Measurements from ENCODE around the gene SPRY4.
"Not testable (repeated sequence)": the region's sequence is repeated elsewhere in the genome, so short reads cannot be mapped to it uniquely, and the experiment has no call there.

SPRY4 gene

DNA sequence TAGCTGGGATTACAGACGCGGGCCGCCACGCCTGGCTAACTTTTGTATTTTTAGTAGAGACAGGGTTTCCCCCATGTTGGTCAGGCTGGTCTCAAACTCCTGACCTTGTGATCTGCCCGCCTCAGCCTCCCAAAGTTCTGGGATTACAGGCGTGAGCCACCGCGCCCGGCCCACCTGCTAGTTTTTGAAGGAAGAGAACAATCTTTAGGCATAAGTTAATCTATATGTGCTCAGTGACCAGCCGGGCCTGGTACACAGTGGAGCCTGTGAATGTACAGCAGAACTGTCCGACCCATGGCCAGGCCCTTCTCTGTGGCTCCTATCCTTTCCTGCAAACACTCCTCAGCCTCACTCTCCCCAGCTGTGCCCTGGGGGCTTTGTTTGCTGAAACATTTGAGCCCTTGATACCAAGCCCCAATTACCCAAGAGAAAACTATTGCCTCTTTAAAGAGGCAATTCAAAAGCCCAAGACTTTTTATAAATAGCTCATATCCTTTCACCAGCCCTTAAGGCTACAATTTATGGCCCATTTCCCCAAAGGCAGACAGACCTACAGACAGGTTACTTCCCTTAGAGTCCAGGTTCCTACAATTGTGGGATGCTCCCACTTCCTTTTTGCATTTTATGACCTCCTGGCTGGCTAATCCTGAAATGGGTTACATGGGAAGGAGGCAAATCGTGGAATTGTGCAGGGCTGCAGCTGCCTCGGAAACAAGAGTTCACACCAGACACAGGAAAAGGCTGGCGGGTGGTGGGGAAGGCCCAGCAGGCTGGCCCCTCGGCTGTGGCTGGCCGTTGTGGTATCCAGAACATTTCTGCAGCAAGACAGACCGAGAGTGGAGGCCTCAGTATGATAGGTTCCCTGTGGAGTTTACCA lies 37.5 kb downstream of the SPRY4 start:
- no peak for DNase-seq
- TF ChIP-seq GATA1 (IDR thresholded peaks at IDR 0.05; ENCODE audit: low read depth, low read length) = no peak
- TF ChIP-seq POLR2A (IDR thresholded peaks at IDR 0.05; ENCODE audit: low read length) = no peak

DNA sequence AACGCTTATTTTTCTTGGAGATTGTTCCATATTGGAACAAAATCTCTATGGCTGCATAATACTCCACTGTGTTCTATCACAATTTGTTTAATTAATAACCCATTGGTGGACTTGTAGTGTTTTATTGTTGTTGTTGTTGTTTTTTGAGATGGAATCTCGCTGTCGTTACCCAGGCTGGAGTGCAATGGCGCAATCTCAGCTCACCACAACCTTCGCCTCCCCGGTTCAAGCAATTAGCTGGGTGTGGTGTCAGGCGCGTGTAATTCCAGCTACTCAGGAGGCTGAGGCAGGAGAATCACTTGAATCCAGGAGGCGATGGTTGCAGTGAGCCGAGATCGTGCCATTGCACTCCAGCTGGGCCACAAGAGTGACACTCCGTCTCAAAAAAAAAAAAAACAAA lies 38.7 kb downstream of the SPRY4 start:
- TF ChIP-seq GATA1 (IDR thresholded peaks at IDR 0.05; ENCODE audit: low read depth, low read length) (no peak), POLR2A (IDR thresholded peaks at IDR 0.05; ENCODE audit: low read length) (no peak)
- DNase-seq = no peak

DNA sequence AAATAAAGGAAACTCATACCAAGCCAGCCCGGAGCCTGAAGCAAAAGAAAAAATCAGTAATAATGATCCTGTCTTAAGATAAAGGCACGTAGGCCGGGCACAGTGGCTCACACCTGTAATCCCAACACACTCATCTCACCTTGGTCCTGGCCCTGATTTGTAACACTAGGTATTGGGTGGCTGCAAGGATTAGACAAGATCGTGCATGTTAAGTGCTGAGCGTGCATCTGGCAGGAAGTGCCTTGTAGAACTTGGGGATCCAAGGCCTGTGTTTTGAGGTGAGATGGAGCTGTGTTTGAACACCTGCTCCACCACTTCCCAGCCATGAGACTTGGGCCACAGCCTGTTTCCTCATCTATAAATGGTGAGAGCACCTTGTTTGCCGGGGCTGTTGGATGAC lies 41.5 kb downstream of the SPRY4 start:
- TF ChIP-seq POLR2A (IDR thresholded peaks at IDR 0.05; ENCODE audit: low read length) = no peak
- no peak for TF ChIP-seq GATA1 (IDR thresholded peaks at IDR 0.05; ENCODE audit: low read depth, low read length)
- DNase-seq = no peak

DNA sequence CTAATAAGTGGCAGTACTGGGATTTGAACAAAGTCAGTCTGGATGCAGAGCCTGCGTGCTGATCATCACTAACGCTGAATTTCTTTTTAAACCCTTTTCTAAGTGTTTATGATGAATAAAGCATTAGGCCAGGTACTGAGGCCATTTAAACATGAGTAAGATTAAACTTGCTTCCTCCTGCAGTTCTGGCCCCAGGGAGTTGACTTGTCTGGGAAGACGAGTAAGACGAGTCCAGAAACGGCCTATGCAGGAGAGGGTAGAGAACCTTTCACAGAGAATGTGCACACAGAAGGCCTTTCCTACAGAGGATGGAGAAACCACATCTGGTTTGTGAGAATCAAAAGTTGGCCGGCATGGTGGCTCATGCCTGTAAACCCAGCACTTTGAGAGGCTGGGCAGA lies 42.9 kb downstream of the SPRY4 start:
- DNase-seq = no peak
- TF ChIP-seq GATA1 (IDR thresholded peaks at IDR 0.05; ENCODE audit: low read depth, low read length) (no peak), POLR2A (IDR thresholded peaks at IDR 0.05; ENCODE audit: low read length) (no peak)

DNA sequence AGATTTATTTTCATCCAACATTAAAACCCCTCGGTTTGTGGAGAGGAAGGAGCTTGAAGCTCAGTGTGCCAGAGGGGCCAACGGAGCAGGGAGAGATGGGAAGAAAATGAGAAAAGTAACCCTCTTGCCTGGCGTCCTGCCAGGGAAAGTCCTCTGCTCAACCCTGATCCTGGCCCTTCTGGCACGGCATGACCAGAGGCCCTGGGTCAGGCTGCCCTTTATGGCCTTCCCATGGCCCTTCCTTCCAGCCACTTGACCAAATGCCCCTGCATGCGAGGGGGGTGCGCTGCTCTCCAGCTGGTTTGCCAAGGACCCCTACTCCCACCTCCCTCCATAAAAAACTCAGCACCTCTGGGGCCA lies 43.8 kb downstream of the SPRY4 start:
- no peak for DNase-seq
- no peak for TF ChIP-seq GATA1 (IDR thresholded peaks at IDR 0.05; ENCODE audit: low read depth, low read length)
- TF ChIP-seq POLR2A (IDR thresholded peaks at IDR 0.05; ENCODE audit: low read length) = no peak

DNA sequence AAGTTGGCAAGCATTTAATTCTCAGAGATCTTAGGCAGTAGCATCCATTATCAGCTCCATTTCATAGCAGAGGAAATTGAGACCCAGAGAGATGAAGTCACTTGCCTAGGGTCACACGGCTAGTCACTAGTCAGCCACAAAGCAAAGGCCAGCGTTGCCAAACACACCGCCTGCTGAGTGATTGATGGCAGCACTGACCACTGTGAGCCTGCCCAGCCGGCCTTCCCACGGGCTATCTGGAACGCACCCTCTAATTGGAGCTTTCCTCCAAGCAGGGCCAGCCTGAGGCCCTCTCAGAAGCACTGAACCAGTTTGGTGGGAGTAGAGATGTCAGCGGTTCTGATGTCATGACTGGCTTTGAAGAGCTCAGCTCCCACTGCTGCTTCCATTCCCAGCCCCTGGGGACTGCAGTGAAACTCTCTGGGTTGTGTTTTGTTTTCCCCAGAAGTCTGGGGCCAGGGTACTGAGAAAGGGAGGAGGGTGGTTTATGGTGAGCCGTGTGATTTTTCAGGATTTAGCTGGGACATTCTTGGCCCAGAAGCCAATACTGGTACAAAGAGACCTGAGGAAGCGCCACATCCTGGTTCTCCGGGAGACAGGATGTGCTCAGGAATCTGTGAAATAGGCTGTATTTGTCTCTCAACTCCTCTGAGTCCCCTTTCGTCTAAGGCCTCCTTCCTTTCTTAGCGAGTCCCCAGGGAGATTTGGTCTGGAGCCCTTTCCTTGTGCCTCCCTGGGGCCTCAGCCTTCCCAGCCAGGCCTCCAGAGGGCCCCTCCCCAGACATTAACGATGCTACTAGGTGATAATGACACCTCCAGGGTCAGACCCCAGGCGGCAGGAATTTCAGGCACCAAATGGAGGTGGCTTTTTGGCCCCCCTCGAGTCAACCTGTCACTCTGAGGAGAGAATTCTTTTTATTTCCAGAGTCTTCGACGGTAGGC lies 44.5 kb downstream of the SPRY4 start:
- DNase-seq = no peak
- TF ChIP-seq GATA1 (IDR thresholded peaks at IDR 0.05; ENCODE audit: low read depth, low read length) (no peak), POLR2A (IDR thresholded peaks at IDR 0.05; ENCODE audit: low read length) (no peak)

DNA sequence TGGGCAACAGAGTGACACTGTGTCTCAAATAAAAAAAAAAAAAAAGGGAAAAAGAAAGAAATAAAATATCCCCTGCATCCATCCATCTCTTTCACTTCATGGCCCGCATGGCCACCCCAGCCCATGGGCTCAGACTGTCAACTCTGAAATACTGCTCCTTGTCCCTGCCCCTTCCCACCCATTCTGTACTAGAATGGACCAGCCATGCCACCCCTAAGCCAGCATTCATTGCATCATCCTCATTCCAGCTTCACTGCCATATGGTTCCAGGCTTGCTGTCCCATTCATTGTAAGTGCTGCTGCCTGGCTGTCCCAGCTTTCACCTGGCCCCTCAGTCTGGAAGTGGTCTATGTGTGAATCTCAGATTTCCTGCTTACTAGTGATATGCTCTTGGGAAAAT lies 46.2 kb downstream of the SPRY4 start:
- TF ChIP-seq POLR2A (IDR thresholded peaks at IDR 0.05; ENCODE audit: low read length) = no peak
- no peak for TF ChIP-seq GATA1 (IDR thresholded peaks at IDR 0.05; ENCODE audit: low read depth, low read length)
- no peak for DNase-seq

DNA sequence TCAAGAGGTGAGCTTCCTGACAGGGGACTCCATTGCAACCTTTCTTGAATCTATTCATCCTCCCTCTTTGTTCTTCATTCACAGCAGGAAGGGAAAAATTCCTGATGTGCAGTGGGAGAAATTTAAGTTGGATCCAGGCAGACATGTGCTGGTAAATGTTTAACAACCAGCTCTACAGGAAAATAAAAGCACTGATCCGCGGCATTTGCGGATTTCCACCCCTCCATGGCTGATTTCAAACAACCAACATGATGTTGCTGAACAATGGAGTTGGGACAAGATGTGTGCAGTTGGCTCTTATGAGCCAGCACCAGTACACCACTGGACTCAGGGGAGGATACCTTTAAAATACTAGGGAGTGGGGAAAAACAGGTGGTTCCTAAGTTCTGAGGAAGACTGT lies 47.0 kb downstream of the SPRY4 start:
- no peak for DNase-seq
- no peak for TF ChIP-seq GATA1 (IDR thresholded peaks at IDR 0.05; ENCODE audit: low read depth, low read length)
- TF ChIP-seq POLR2A (IDR thresholded peaks at IDR 0.05; ENCODE audit: low read length) = no peak

DNA sequence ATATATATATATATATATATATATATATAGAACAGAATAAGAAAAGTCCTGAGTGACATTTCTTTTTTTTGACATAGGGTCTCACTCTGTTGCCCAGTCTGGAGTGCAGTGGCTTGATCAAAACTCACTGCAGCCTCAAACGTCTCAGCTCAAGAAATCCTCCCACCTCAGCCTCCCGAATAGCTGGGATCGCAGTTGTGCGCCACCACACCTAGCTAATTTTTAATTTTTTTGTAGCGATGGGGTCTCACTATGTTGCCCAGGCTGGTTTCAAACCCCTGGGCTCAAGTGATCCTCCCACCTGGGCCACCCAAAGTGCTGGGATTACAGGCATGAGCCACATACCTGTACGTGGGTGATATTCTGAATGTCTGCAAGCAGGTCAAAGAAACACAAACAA lies 48.3 kb downstream of the SPRY4 start:
- DNase-seq = no peak
- no peak for TF ChIP-seq GATA1 (IDR thresholded peaks at IDR 0.05; ENCODE audit: low read depth, low read length)
- no peak for TF ChIP-seq POLR2A (IDR thresholded peaks at IDR 0.05; ENCODE audit: low read length)

DNA sequence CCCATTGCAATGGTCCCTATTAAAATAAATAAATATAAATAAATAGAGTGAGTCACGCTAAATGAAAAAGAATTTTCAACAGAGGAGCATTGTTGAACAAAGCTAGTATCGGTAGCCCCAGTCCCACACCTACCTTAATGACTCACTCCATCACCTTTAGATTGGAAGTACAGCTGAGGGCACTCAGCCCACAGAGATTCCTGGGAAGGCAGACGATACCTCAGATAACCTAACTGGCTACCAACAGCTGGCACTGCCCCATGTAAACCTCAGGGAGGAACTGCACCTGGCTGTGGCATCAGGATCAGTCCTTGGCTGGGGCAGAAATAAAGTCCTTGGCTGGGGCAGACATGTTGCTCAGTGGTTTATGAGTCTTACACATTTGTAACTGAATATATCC lies 49.3 kb downstream of the SPRY4 start:
- TF ChIP-seq POLR2A (IDR thresholded peaks at IDR 0.05; ENCODE audit: low read length) (no peak), GATA1 (IDR thresholded peaks at IDR 0.05; ENCODE audit: low read depth, low read length) (no peak)

DNA sequence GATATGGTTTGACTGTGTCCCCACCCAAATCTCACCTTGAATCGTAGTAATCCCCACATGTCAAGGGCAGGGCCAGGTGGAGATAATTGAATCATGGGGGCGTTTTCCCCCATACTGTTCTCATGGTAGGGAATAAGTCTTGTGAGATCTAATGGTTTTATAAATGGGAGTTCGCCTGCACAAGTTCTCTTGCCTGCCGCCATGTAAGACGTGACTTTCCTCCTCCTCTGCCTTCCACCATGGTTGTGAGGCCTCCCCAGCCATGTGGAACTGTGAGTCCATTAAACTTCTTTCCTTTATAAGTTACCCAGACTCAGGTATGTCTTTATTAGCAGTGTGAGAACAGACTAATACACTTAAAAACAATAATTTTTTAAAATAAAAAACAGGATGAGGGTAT lies 52.2 kb downstream of the SPRY4 start:
- DNase-seq = not testable (repeated sequence)

More for the DNA sequence above, 49.3 kb downstream of the SPRY4 start:
- no peak for DNase-seq

DNA sequence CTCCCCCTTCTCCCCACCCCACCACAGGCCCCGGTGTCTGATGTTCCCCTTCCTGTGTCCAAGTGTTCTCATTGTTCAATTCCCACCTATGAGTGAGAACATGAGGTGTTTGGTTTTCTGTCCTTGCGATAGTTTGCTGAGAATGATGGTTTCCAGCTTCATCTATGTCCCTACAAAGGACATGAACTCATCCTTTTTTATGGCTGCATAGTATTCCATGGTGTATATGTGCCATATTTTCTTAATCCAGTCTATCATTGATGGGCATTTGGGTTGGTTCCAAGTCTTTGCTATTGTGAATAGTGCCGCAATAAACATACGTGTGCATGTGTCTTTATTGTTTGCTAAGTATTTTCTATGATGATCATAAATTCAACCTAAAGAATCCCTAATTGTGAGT lies 60.7 kb downstream of the SPRY4 start:
- not testable (repeated sequence) for DNase-seq

DNA sequence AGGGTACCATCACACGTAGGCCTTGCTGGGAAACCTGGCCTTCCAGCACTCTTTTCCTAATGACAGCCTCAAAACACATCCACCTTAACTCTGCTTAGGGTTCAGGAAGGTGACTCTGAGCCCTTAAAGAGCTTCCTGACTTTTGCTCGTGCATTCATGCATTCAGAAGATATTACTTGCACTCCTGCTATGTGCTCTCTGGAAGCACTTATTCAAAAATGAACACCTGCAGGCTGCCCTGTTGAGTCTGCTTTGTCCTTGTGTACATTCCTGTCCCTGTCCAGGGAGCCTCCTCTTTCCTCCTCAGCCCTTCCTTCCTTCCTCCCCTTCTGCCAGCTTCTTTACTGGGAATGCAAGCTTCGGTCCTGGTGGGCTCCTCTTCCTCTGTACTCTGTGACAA lies 61.5 kb downstream of the SPRY4 start:
- DNase-seq = no peak
- TF ChIP-seq GATA1 (IDR thresholded peaks at IDR 0.05; ENCODE audit: low read depth, low read length) (no peak), POLR2A (IDR thresholded peaks at IDR 0.05; ENCODE audit: low read length) (no peak)

DNA sequence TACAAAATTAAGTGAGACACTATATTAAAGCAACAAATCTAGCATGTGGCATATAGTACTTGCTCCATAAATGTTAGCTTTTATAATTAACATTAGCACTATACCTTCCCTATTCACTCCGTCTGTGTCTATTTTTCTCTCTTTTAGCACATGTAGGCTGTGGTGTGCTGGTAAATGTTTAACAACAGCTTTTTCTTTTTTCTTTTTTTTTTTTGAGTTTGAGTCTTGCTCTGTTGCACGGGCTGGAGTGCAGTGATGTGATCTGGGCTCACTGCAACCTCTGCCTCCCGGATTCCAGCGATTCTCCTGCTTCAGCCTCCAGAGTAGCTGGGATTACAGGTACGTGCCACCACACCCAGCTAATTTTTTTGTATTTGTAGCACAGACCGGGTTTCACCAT lies 62.1 kb downstream of the SPRY4 start:
- no peak for TF ChIP-seq GATA1 (IDR thresholded peaks at IDR 0.05; ENCODE audit: low read depth, low read length)
- no peak for TF ChIP-seq POLR2A (IDR thresholded peaks at IDR 0.05; ENCODE audit: low read length)
- no peak for DNase-seq
